GM12878 (cell line): ENCODE measurements around the gene ZFYVE21.

ENCODE experiments used
- BCLAF1 ChIP-seq: fragments of 450-650 bp; IDR thresholded peaks from 2 replicates; pipeline ENCODE4 v1.6.1; 2017; ENCODE audit warnings: antibody characterized with exemption, mild to moderate bottlenecking, moderate library complexity
- CTCF ChIP-seq, 3 experiments: IDR thresholded peaks in 2 of 3; conservative IDR thresholded peaks in 1 of 3; 2 replicates each; pipeline ENCODE4 v1.5.1; 2011; ENCODE audit warnings: low read depth in 3 of 3, low read length in 3 of 3, mild to moderate bottlenecking in 3 of 3, control low read depth in 2 of 3, moderate library complexity in 2 of 3, inconsistent platforms in 1 of 3, mixed read lengths in 1 of 3; ENCODE audit not compliant: control insufficient read depth in 2 of 3, insufficient read depth in 1 of 3; ENCODE audit errors: extremely low read depth in 1 of 3
- E2F8 ChIP-seq: fragments of 450-650 bp; IDR thresholded peaks from 2 replicates; pipeline ENCODE4 v1.6.1; 2018; ENCODE audit warnings: mild to moderate bottlenecking, low read depth, moderate library complexity; ENCODE audit not compliant: partially characterized antibody
- ETV6 ChIP-seq, 2 experiments: fragments of 450-650 bp in 1 of 2; IDR thresholded peaks in 1 of 2; conservative IDR thresholded peaks in 1 of 2; 2 replicates each; pipeline ENCODE4 v1.6.1; 2014; ENCODE audit warnings: antibody characterized with exemption in 1 of 2, borderline replicate concordance in 1 of 2, low read depth in 1 of 2, mild to moderate bottlenecking in 1 of 2, moderate library complexity in 1 of 2
- KDM1A ChIP-seq: fragments of 200-600 bp; sonication (generic); IDR thresholded peaks from 2 replicates; pipeline ENCODE4 v1.6.1; 2016; ENCODE audit warnings: borderline replicate concordance
- NFIC ChIP-seq: IDR thresholded peaks from 2 replicates; pipeline ENCODE4 v1.6.1; 2012; ENCODE audit warnings: low read depth, mild to moderate bottlenecking, inconsistent platforms, low read length, moderate library complexity
- NR2C1 ChIP-seq: fragments of 450-650 bp; IDR thresholded peaks from 2 replicates; pipeline ENCODE4 v1.6.1; 2017; ENCODE audit warnings: antibody characterized with exemption, mild to moderate bottlenecking, moderate library complexity
- PKNOX1 ChIP-seq: fragments of 450-650 bp; IDR thresholded peaks from 2 replicates; pipeline ENCODE4 v1.6.1; 2016; ENCODE audit warnings: mild to moderate bottlenecking
- POLR2A ChIP-seq: IDR thresholded peaks from 2 replicates; pipeline ENCODE4 v1.6.1; 2011; ENCODE audit warnings: low read depth, mild to moderate bottlenecking, low read length
- POLR2AphosphoS2 ChIP-seq: IDR thresholded peaks from 2 replicates; pipeline ENCODE4 v1.6.1; 2011; ENCODE audit warnings: low read depth, mild to moderate bottlenecking, low read length, improper control_type of control experiment, moderate library complexity
- RAD21 ChIP-seq: IDR thresholded peaks from 2 replicates; pipeline ENCODE4 v1.6.1; 2011; ENCODE audit warnings: mild to moderate bottlenecking, low read depth, low read length, moderate library complexity; ENCODE audit not compliant: insufficient read depth
- RELA ChIP-seq: fragments of 450-650 bp; IDR thresholded peaks from 2 replicates; pipeline ENCODE4 v1.8.0; 2014; ENCODE audit warnings: borderline replicate concordance; ENCODE audit not compliant: partially characterized antibody
- RFX5 ChIP-seq: IDR thresholded peaks from 2 replicates; pipeline ENCODE4 v1.6.1; 2011; ENCODE audit warnings: low read depth, low read length, improper control_type of control experiment
- SP1 ChIP-seq: IDR thresholded peaks from one replicate; pipeline ENCODE4 v1.6.1; 2011; ENCODE audit warnings: low read depth, low read length

- TF ChIP-seq KDM1A (no peak), BCLAF1 (no peak), RELA (no peak), NR2C1 (no peak), CTCF (IDR thresholded peaks at IDR 0.05 in 2 of 3, conservative IDR thresholded peaks at IDR 0.05 in 1 of 3; ENCODE audit: control insufficient read depth in 2 of 3, extremely low read depth in 1 of 3, insufficient read depth in 1 of 3, low read depth in 3 of 3, low read length in 3 of 3) (no peak), POLR2A (no peak), PKNOX1 (no peak), RAD21 (no peak), E2F8 (no peak), NFIC (no peak), SP1 (no peak), POLR2AphosphoS2 (no peak), ETV6 (conservative IDR thresholded peaks at IDR 0.05 in 1 of 2, IDR thresholded peaks at IDR 0.05 in 1 of 2; ENCODE audit: borderline replicate concordance in 1 of 2, low read depth in 1 of 2) (no peak), RFX5 (no peak)
These were observed 32.5 kb upstream of the ZFYVE21 start for GRCh38 chr14:103683139-103683538.
